NCI-H510A (cell line): ENCODE data around the gene CENPA.
"Not testable (repeated sequence)": the region's sequence is repeated elsewhere in the genome, so short reads cannot be mapped to it uniquely, and the experiment has no call there.

Experiments used
- DNase-seq: peaks from one replicate; lab custom pipeline; 2025; lab: John Stamatoyannopoulos, UW

CENPA gene

GRCh38 chr2:26760991-26761390 lies 24.9 kb upstream of the CENPA start:
- DNase-seq = not testable (repeated sequence)

DNA sequence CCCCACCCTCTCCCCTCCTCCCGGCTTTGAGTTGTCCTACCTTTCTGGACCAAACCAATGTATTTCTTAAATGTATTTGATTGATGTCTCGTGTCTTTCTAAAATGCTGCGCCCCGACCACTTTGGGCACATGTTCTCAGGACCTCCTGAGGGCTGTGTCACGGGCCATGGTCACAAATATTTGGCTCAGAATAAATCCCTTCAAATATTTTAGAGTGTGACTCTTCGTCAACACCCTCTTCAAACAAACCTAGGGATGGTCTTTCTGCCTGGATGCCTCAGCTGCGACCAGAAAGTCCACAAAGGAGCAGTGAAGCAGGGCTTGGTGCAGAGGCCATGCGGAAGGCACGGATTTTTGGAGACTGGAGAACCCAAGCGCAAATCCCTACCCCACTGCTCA lies 22.8 kb upstream of the CENPA start:
- DNase-seq = no peak

GRCh38 chr2:26764078-26764887 lies 21.6 kb upstream of the CENPA start, which contains the start of gene SLC35F6:
SLC35F6 (plus strand) TSS chr2:26764284; CDS start chr2:26764350, 66 bp downstream.
- peak; percentile 67 for DNase-seq

DNA sequence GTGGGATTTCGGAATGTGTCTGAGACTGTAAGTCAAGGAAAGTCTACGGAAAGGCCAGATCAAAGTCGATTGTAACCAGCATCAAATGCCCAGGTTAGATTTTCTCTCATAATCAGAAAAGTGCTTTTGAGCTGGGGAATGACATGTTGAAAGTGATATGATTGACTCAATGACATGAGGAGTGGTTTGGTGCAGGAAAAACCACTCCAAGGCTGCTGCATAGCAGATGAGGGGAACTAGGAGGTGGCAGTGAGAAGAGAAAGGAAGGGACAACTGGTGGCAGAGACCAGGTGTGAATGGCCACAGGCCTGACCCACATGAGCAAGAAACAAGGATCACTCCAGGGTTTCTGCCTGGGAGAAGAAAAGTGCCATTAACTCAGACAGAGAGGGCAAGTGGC lies 20.9 kb upstream of the CENPA start:
- DNase-seq = no peak

- no peak for DNase-seq
Measured at GRCh38 chr2:26765475-26766200, 20.2 kb upstream of the CENPA start.

- DNase-seq = no peak
Measured at GRCh38 chr2:26767129-26767528, 18.7 kb upstream of the CENPA start.

DNA sequence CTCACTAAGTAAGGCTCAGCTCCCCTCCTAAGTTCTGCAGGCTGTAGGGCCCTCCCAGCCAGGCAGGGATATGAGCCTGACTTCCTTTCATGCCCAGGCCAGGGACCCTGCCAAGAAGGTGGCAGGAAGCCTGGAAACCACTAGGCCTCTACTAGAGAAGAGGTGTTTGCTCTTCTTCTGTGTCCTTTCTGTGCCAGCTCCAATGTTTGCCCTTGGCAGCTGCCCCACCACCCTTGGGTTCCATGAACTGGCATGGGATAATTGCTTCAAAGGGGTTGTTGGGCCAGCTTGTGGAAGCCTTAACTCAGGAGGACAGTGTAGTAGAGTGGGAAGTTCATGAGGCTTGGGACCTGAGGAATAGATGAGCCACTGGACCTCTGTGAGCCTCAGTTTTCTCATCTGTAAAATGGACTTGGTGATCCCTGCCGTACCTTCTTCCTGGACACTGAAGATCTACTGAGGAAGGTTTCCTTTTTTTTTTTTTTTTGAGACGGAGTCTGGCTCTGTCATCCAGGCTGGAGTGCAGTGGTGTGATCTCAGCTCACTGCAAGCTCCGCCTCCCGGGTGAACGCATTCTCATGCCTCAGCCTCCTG lies 17.9 kb upstream of the CENPA start:
- DNase-seq = no peak

- no peak for DNase-seq
Measured at GRCh38 chr2:26768759-26769088, 17.1 kb upstream of the CENPA start.

DNA sequence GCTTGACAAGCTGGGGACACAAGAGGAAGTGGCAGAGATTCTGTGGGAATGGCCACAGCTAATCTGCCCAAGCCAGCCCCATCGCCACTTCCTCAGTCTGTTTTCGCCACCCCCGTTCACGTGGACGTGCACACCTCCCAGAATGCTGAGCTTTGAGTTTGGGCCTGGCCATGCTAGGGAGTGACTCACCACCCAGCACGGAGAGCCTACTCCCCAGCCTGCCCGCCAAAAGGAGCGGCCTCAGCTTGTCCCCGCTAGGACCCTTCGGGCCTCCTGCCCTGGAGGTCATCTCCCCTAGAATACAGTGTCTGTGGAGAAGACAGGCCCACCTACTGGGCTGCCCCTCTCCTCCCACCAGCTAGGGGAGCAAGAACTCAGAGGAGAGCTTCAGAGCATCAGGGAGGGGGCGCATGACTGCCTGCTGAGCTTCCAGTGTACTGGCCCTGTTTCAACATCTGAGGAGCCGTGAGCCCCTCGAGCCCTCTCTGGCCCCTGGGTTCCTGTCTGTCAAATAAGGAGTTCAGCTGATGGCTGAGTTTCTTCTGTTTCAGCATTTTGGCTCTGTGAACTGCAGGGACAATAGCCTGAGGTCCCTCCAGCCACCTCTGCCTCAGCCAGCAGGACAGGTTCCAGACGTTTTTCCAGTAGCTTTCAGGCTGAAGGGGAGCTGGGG lies 16.6 kb upstream of the CENPA start:
- DNase-seq = no peak

GRCh38 chr2:26770986-26771586 lies 14.8 kb upstream of the CENPA start:
- DNase-seq = no peak

DNA sequence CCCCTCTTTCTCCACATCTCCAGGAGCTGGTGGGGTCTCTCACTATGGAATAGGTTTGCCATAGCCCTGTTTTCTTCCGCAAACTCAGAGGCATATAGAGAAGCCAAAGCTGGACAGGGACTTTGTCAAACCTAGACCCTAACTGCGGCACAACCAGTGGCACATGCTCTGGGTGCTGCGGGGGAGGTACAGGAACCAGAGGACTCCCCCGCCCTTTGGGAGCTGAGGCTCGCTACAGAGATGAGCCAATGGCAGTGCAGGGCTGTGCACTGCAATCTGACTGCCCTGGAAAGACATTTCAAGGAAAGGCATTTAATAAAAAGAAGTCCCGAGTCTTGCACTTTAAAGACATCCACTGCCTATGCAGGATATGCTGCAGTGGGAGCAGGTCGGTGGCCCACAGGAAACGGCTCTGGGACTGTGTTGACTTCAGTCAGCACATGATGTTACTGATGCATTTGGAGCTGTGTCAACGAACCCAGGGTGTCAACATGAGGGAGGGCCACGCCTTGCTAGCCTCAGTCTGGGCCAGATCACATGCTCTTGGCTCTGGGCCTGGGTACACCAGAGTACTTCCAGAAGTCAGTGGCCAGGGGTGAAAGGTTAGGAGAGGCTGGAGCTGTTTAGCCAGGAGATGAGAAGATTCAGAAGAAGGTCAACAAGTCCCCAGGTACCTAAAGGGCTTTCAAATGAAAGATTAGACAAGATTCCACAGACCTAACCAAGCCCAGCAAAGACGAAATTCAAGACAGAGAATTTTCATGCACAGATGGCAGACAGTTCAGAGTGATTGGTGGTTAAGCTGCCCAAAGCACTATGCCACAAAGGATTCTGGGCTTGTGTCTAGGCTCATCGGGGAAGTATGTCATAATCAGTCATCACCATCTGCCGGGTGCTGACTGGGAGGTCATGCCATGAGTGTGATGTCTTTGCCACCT lies 13.5 kb upstream of the CENPA start:
- no peak for DNase-seq

GRCh38 chr2:26776195-26776800 lies 9.6 kb upstream of the CENPA start:
- DNase-seq = no peak

DNA sequence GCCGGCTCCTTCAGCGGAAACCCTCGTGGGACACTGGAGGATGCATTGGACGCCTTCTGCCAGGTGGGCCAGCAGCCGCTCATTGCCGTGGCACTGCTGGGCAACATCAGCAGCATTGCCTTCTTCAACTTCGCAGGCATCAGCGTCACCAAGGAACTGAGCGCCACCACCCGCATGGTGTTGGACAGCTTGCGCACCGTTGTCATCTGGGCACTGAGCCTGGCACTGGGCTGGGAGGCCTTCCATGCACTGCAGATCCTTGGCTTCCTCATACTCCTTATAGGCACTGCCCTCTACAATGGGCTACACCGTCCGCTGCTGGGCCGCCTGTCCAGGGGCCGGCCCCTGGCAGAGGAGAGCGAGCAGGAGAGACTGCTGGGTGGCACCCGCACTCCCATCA lies 7.8 kb upstream of the CENPA start:
- DNase-seq = no peak

- DNase-seq = no peak
Measured at GRCh38 chr2:26778507-26778906, 7.3 kb upstream of the CENPA start.

DNA sequence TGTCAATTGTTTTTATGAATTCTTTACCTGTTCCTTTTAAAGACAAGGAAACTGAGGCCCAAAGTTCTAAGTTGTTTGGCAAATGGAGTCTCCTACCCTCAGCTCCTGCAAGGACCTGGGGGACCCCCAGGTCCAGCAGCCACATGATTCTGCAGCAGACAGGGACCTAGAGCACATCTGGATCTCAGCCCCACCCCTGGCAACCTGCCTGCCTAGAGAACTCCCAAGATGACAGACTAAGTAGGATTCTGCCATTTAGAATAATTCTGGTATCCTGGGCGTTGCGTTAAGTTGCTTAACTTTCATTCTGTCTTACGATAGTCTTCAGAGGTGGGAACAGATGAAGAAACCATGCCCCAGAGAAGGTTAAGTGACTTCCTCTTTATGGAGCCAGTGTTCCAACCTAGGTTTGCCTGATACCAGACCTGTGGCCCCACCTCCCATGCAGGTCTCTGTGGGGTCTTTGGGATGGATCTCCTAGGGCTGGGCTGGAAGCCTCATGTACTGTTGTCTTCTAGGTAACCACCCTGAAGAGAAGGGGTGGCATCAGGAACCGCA lies 5.6 kb upstream of the CENPA start:
- DNase-seq = no peak

DNA sequence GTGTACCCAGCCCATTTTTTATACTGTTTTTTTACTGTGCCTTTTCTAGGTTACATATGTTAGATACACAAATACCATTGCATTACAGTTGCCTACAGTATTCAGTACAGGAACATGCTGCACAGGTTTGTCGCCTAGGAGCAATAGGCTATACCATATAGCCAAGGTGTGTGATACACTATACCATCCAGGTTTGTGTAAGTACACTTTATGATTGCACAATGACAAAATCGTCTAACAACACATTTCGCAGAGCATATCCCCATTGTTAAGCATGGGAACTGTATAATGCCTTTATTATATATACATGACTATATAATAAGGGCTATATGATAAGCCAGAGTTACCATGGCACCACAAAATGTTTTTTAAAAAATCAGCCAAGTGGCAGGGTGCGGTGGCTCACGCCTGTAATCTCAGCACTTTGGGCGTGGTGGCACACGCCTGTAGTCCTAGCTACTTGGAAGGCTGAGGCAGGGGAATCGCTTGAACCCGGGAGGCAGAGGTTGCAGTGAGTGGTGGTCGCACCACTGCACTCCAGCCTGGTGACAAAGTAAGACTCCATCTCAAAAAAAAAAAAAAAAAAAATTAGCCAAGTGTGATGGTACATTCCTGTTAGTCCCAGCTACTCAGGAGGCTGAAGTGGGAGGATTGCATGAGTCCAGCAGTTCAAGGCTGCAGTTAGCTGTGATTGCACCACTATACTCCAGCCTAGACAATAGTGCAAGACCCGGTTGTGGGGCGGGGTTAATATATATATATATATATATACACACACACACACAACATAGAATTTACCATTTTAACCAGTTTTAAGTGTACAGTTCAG lies 2.8 kb upstream of the CENPA start:
- DNase-seq = no peak

- no peak for DNase-seq
Measured at GRCh38 chr2:26784570-26785234, 1.2 kb upstream of the CENPA start.

GRCh38 chr2:26786207-26787028 lies 562 bp downstream of the CENPA start:
- no peak for DNase-seq
